ENCODE measurements around the gene FBXW12. TPM values are rescaled to one million over a fixed set of nuclear protein-coding genes. Genes with fewer than 3 reads are reported as not detected.
"Not testable (repeated sequence)": the region's sequence is repeated elsewhere in the genome, so short reads cannot be mapped to it uniquely, and the experiment has no call there.

The FBXW12 gene
- total RNA-seq, 1 donor from 2014 or later, result not detected

GRCh38 chr3:48398701-48399386 is 26.8 kb downstream of the FBXW12 start:
- Histone ChIP-seq H3K4me1 (peaks cover 12% of the 10 kb centered on the region), H3K27me3 (no peaks in the 10 kb centered on the region), H3K9me3 (no peaks in the 10 kb centered on the region), H3K36me3 (peaks cover 0 to 3% of the 10 kb centered on the region in 2 donors), H3K27ac (no peak overlapping the region), H3K4me3 (no peak overlapping the region)
- peak in 1 of 2 donors; percentile 96 for DNase-seq (ENCODE audit: extremely low spot score in 2 of 2)
- no peak for TF ChIP-seq CTCF (IDR thresholded peaks at IDR 0.05)
- TF ChIP-seq POLR2A (IDR thresholded peaks at IDR 0.05), result no peak
- TF ChIP-seq POLR2AphosphoS5 (IDR thresholded peaks at IDR 0.05; ENCODE audit: insufficient read depth in 1 of 2, low read depth in 1 of 2), result no peak
- intact Hi-C loops (cut with DNase I), result no loop called here

GRCh38 chr3:48399387-48400172 is 27.6 kb downstream of the FBXW12 start:
- TF ChIP-seq POLR2AphosphoS5 (IDR thresholded peaks at IDR 0.05; ENCODE audit: insufficient read depth in 1 of 2, low read depth in 1 of 2) (peak in 1 of 2 donors; percentile 16), CTCF (IDR thresholded peaks at IDR 0.05) (no peak)
- Histone ChIP-seq H3K36me3 (peaks cover 0 to 10% of the 10 kb centered on the region in 2 donors), H3K27ac (no peak overlapping the region), H3K4me3 (no peak overlapping the region), H3K27me3 (no peaks in the 10 kb centered on the region), H3K9me3 (no peaks in the 10 kb centered on the region), H3K4me1 (peaks cover 12% of the 10 kb centered on the region)
- DNase-seq (ENCODE audit: extremely low spot score in 2 of 2), result peak in 1 of 2 donors; percentile 86
- intact Hi-C loops (cut with DNase I), result loop anchor here (5.0 kb wide), 1 partner anchor 38 kb away; no protein-coding TSS in a partner anchor

DNA sequence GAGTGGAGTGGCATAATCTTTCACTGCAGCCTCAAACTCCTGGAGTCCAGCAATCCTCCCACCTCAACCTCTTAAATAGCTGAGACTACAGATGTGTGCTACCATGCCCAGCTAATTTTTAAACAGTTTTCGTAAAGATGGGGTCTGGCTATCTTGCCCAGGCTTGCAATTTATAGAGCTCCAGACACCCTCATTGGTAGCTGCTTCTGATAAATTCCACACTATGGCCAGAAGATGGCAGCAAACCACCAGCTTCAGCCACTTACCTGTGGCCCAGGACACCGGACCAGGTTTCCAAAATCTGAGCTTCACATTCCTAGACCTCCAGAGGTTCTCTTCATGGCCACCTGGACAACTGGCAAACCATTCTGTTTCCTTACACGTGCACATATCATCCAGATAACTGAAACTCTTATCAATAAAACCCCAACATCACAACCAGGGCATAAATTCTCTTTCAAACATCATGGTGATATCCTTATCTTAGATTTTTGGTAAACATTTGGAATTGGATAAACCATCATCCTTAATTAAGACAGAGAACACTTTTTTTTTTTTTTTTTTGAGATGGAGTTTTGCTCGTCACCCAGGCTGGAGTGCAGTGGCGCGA is 28.9 kb downstream of the FBXW12 start:
- DNase-seq (ENCODE audit: extremely low spot score in 2 of 2), result no peak

DNA sequence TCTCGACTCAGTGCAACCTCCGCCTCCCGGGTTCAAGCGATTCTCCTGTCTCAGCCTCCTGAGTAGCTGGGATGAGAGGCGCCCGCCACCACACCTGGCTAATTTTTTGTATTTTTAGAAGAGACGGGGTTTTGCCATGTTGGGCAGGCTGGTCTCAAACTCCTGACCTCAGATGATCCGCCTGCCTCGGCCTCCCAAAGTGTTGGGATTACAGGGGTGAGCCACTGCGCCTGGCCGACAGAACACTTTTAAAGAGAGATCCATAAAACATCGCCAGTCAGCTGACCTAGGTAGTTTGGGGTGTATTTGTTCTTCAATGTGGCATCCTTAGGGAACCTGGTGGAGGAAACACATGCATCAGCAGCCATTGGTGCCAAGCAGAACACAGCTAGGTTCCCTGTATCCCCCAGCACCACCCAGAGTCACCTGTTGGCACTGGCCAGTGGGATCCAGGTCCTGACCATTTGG is 29.4 kb downstream of the FBXW12 start:
- Histone ChIP-seq H3K36me3 (peaks cover 0 to 26% of the 10 kb centered on the region in 2 donors), H3K27ac (peak overlapping the region; percentile 82), H3K4me1 (peaks cover 12% of the 10 kb centered on the region)
- intact Hi-C loops (cut with DNase I), result loop anchor here (5.0 kb wide), 1 partner anchor 36 kb away; no protein-coding TSS in a partner anchor
- not testable (repeated sequence) for H3K9me3 ChIP-seq; H3K4me3 ChIP-seq; DNase-seq (ENCODE audit: extremely low spot score in 2 of 2); H3K27me3 ChIP-seq

More for the DNA sequence above, 28.9 kb downstream of the FBXW12 start:
- H3K27ac ChIP-seq, result peak overlapping the region; percentile 82
- H3K27me3 ChIP-seq, result no peaks in the 10 kb centered on the region
- H3K9me3 ChIP-seq, result no peaks in the 10 kb centered on the region
- H3K4me3 ChIP-seq, result no peak overlapping the region
- intact Hi-C loops (cut with DNase I), result loop anchor here (5.0 kb wide), 1 partner anchor 36 kb away; no protein-coding TSS in a partner anchor
- peaks cover 0 to 21% of the 10 kb centered on the region in 2 donors for H3K36me3 ChIP-seq
- TF ChIP-seq CTCF (IDR thresholded peaks at IDR 0.05) (peak; percentile 77 to 95 (median 83)), POLR2A (IDR thresholded peaks at IDR 0.05) (no peak)
- H3K4me1 ChIP-seq, result peaks cover 12% of the 10 kb centered on the region

- H3K27me3 ChIP-seq, result no peaks in the 10 kb centered on the region
- peaks cover 12% of the 10 kb centered on the region for H3K4me1 ChIP-seq
- no peak overlapping the region for H3K4me3 ChIP-seq
- H3K9me3 ChIP-seq, result no peaks in the 10 kb centered on the region
- peak overlapping the region; percentile 82 for H3K27ac ChIP-seq
- H3K36me3 ChIP-seq, result peaks cover 0 to 35% of the 10 kb centered on the region in 2 donors
- intact Hi-C loops (cut with DNase I), result loop anchor here (5.0 kb wide), 1 partner anchor 35 kb away; no protein-coding TSS in a partner anchor
- peak in 1 of 2 donors; percentile 98 for DNase-seq (ENCODE audit: extremely low spot score in 2 of 2)
- TF ChIP-seq POLR2A (IDR thresholded peaks at IDR 0.05), result no peak
- peak; percentile 89 to 90 for TF ChIP-seq POLR2AphosphoS5 (IDR thresholded peaks at IDR 0.05; ENCODE audit: insufficient read depth in 1 of 2, low read depth in 1 of 2)
Observed at GRCh38 chr3:48402281-48402732, 30.3 kb downstream of the FBXW12 start.
